HL-60 (cell line): Measurements from ENCODE around the gene ENPP7.

Experiments
- GABPA ChIP-seq: IDR thresholded peaks from 2 replicates; pipeline ENCODE4 v1.6.1; 2012; ENCODE audit warnings: low read depth
- TF ChIP-seq, protein P1 (sequence below): IDR thresholded peaks from one replicate; pipeline ENCODE4 v1.5.1; 2011; ENCODE audit warnings: low read length, control low read depth, inconsistent platforms; ENCODE audit not compliant: insufficient read depth

DNA sequence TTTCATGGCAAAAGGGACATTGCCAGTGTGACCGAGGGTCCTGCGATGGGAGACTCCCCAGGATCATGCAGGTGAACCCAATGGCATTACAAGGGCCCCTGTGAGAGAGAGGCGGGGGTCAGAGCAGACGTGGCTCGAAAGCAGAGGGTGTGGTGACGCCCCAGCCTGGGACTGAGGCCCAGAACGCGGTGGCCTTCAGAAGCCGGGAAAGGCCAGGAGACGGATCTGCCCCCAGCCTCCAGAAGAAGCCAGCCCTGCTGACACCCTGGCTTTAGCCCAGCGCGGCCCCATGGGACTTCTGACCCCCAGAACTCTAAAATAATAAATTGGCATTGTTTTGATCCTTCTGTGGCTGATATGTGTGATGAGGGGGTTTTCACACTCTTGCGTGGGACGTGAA lies 17.4 kb upstream of the ENPP7 start:
- TF ChIP-seq, protein P1, sequence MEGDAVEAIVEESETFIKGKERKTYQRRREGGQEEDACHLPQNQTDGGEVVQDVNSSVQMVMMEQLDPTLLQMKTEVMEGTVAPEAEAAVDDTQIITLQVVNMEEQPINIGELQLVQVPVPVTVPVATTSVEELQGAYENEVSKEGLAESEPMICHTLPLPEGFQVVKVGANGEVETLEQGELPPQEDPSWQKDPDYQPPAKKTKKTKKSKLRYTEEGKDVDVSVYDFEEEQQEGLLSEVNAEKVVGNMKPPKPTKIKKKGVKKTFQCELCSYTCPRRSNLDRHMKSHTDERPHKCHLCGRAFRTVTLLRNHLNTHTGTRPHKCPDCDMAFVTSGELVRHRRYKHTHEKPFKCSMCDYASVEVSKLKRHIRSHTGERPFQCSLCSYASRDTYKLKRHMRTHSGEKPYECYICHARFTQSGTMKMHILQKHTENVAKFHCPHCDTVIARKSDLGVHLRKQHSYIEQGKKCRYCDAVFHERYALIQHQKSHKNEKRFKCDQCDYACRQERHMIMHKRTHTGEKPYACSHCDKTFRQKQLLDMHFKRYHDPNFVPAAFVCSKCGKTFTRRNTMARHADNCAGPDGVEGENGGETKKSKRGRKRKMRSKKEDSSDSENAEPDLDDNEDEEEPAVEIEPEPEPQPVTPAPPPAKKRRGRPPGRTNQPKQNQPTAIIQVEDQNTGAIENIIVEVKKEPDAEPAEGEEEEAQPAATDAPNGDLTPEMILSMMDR, result no peak
- TF ChIP-seq GABPA, result no peak
